ENCODE results near the gene OR8B2.

GRCh38 chr11:124384399-124384798, at the start of gene OR8B2:
- TF ChIP-seq GATA3 (IDR thresholded peaks at IDR 0.05; ENCODE audit: low read depth, low read length) (no peak), GATA2 (IDR thresholded peaks at IDR 0.05; ENCODE audit: low read depth, low read length) (no peak)

Data from SH-SY5Y (cell line).